HEK293 (cell line): ENCODE measurements around the gene CFAP45.

ENCODE experiments used
- YY1 ChIP-seq: fragments of 450-650 bp; formaldehyde crosslinking; IDR thresholded peaks from 2 replicates; pipeline ENCODE4 v1.5.1; 2018; ENCODE audit warnings: missing biosample characterization, missing genetic modification characterization
- TF ChIP-seq, protein P1 (sequence below): fragments of 450-650 bp; formaldehyde crosslinking; IDR thresholded peaks from 2 replicates; pipeline ENCODE4 v1.5.1; 2016; ENCODE audit warnings: missing biosample characterization, missing genetic modification characterization, borderline replicate concordance
- TF ChIP-seq, protein P2 (sequence below): fragments of 450-650 bp; formaldehyde crosslinking; optimal IDR thresholded peaks from 2 replicates; pipeline ENCODE3; 2016; ENCODE audit warnings: missing biosample characterization, mild to moderate bottlenecking, missing genetic modification characterization

DNA sequence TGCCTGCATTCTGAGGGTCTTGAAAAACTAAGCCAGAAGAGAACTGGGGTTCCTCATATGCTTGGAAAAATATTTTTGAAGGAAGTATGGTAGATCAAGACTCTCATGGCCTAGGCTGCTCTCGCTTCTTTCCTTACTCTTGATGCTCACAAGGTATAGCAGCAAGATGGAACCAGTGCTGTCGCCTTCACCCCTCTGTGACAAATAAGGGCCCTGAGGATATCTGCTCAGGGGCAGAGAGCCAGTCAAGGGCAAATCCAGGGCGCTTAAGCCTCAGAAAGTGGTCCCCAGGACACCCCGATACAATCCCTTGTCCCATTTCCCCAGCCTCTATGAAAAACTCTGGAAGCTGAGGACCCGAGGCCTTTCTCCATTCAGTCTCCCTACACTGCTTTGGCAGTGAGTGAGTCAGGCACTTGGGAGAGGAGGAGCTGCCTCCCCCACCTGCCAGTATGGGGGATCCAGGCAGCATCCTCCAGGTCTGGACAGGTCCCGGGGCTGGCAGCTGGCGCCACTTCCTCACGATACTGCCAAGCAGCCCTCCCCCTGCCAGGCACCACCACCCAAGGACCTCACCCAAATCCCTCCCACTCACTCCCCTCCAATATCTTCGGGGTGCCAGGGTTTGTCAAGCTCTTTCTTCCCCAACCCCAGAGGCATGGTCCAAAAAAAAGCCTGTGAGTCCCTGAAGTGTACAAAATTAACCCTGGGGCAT, 44.1 kb upstream of the CFAP45 start:
- TF ChIP-seq, protein P1, sequence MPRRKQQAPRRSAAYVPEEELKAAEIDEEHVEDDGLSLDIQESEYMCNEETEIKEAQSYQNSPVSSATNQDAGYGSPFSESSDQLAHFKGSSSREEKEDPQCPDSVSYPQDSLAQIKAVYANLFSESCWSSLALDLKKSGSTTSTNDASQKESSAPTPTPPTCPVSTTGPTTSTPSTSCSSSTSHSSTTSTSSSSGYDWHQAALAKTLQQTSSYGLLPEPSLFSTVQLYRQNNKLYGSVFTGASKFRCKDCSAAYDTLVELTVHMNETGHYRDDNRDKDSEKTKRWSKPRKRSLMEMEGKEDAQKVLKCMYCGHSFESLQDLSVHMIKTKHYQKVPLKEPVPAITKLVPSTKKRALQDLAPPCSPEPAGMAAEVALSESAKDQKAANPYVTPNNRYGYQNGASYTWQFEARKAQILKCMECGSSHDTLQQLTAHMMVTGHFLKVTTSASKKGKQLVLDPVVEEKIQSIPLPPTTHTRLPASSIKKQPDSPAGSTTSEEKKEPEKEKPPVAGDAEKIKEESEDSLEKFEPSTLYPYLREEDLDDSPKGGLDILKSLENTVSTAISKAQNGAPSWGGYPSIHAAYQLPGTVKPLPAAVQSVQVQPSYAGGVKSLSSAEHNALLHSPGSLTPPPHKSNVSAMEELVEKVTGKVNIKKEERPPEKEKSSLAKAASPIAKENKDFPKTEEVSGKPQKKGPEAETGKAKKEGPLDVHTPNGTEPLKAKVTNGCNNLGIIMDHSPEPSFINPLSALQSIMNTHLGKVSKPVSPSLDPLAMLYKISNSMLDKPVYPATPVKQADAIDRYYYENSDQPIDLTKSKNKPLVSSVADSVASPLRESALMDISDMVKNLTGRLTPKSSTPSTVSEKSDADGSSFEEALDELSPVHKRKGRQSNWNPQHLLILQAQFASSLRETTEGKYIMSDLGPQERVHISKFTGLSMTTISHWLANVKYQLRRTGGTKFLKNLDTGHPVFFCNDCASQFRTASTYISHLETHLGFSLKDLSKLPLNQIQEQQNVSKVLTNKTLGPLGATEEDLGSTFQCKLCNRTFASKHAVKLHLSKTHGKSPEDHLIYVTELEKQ = no peak
- TF ChIP-seq YY1 (tag by site-specific recombination) = no peak
- TF ChIP-seq, protein P2, sequence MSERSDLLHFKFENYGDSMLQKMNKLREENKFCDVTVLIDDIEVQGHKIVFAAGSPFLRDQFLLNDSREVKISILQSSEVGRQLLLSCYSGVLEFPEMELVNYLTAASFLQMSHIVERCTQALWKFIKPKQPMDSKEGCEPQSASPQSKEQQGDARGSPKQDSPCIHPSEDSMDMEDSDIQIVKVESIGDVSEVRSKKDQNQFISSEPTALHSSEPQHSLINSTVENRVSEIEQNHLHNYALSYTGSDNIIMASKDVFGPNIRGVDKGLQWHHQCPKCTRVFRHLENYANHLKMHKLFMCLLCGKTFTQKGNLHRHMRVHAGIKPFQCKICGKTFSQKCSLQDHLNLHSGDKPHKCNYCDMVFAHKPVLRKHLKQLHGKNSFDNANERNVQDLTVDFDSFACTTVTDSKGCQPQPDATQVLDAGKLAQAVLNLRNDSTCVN = no peak
